Dendritic cell treated with granulocyte-macrophage colony-stimulating factor and Interleukin-4, amounts not matched to agents 40 ng/mL and 50 ng/mL, for 4 days (primary cell): ENCODE measurements around the gene GRK2.
"Not testable (repeated sequence)": the region's sequence is repeated elsewhere in the genome, so short reads cannot be mapped to it uniquely, and the experiment has no call there.

Experiments
- H3K27ac Mint-ChIP-seq: one replicate; pipeline ENCODE4 v1.8.0; 2022; ENCODE audit warnings: mild to moderate bottlenecking, mixed read lengths
- H3K27me3 Mint-ChIP-seq: one replicate; pipeline ENCODE4 v1.8.0; 2022; ENCODE audit warnings: mild to moderate bottlenecking, mixed read lengths
- H3K36me3 Mint-ChIP-seq: one replicate; pipeline ENCODE4 v1.8.0; 2022; ENCODE audit warnings: low read depth, mixed read lengths
- H3K4me1 Mint-ChIP-seq: one replicate; pipeline ENCODE4 v1.8.0; 2022; ENCODE audit warnings: low read depth, mixed read lengths
- H3K4me3 Mint-ChIP-seq: one replicate; pipeline ENCODE4 v1.8.0; 2022; ENCODE audit warnings: mild to moderate bottlenecking, moderate library complexity, mixed read lengths
- H3K9me3 Mint-ChIP-seq: one replicate; pipeline ENCODE4 v1.8.0; 2022; ENCODE audit warnings: mixed read lengths
- intact Hi-C: fragments of 100-400 bp; cut with micrococcal nuclease; formaldehyde crosslinking; loops from one replicate; pipeline ENCODE4 v1.15.0; 2022

GRK2 gene

GRCh38 chr11:67247946-67248550 is 18.2 kb upstream of the GRK2 start:
- H3K9me3 Mint-ChIP-seq, result no peaks in the 10 kb centered on the region
- no peaks in the 10 kb centered on the region for H3K27me3 Mint-ChIP-seq
- peak overlapping the region; percentile 30 for H3K27ac Mint-ChIP-seq
- intact Hi-C loops, result no loop called here
- H3K4me1 Mint-ChIP-seq, result peaks cover 64% of the 10 kb centered on the region
- H3K4me3 Mint-ChIP-seq, result no peak overlapping the region
- peaks cover 98% of the 10 kb centered on the region for H3K36me3 Mint-ChIP-seq

GRCh38 chr11:67248653-67249052 is 17.6 kb upstream of the GRK2 start:
- H3K4me1 Mint-ChIP-seq, result peaks cover 66% of the 10 kb centered on the region

GRCh38 chr11:67250059-67251043 is 15.9 kb upstream of the GRK2 start:
- Mint-ChIP-seq H3K27me3 (no peaks in the 10 kb centered on the region), H3K4me3 (no peak overlapping the region), H3K36me3 (peaks cover 98% of the 10 kb centered on the region), H3K9me3 (no peaks in the 10 kb centered on the region), H3K4me1 (peaks cover 68% of the 10 kb centered on the region), H3K27ac (peak overlapping the region; percentile 30)
- intact Hi-C loops, result no loop called here

More at GRCh38 chr11:67248653-67249052, 17.6 kb upstream of the GRK2 start:
- Mint-ChIP-seq H3K27me3 (no peaks in the 10 kb centered on the region), H3K36me3 (peaks cover 98% of the 10 kb centered on the region), H3K27ac (peak overlapping the region; percentile 30), H3K9me3 (no peaks in the 10 kb centered on the region), H3K4me3 (no peak overlapping the region)
- intact Hi-C loops, result no loop called here

DNA sequence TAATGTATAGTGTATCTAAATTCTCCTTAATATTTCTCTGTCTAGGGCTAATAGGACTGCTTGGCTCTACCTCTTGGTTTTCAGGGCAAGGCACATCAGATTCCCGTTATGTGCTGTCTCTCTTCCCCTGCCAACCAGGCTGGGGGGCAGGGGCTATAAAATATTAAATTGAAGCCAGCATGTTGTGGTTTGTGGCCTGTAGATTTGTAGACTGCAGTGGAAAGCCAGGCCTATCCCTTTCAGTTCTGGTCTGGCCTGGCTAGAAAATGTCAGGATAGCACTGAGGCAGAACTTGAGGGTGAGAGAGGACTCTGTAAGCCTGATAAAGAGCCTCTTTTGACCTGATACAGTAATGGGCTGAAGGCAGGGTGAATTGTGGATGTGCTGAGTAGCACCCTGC is 14.4 kb upstream of the GRK2 start:
- Mint-ChIP-seq H3K4me1 (peaks cover 82% of the 10 kb centered on the region), H3K4me3 (no peak overlapping the region), H3K27ac (peak overlapping the region; percentile 80), H3K36me3 (peaks cover 98% of the 10 kb centered on the region), H3K9me3 (no peaks in the 10 kb centered on the region), H3K27me3 (no peaks in the 10 kb centered on the region)
- intact Hi-C loops, result loop anchor here (1.0 to 2.0 kb wide), 2 partner anchors 11 to 65 kb away; no protein-coding TSS in a partner anchor

DNA sequence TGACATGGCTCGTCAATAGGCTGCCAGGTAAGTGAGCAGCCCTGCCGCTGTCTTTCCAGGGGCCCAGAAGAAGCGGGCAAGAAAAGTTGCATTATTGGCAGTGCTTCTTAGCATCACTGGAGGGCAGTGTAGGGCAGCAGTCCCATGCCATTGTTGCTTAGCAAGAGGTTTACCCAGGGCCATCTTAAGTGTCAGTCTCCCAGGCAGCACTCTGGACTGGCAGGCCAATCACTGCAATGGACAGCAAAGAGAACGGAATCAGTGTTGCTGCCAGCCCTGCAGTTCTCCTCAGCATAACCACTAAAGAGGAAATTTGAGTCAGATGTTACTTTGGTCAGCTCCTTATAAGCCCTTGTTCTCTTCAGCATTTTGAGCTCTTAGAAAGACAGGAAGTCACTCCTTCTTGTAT is 13.4 kb upstream of the GRK2 start:
- no peaks in the 10 kb centered on the region for H3K27me3 Mint-ChIP-seq
- H3K4me3 Mint-ChIP-seq, result no peak overlapping the region
- peak overlapping the region; percentile 80 for H3K27ac Mint-ChIP-seq
- H3K36me3 Mint-ChIP-seq, result peaks cover 98% of the 10 kb centered on the region
- H3K4me1 Mint-ChIP-seq, result peaks cover 87% of the 10 kb centered on the region
- no peaks in the 10 kb centered on the region for H3K9me3 Mint-ChIP-seq
- intact Hi-C loops, result loop anchor here (1.0 to 2.0 kb wide), 2 partner anchors 12 to 64 kb away; no protein-coding TSS in a partner anchor

DNA sequence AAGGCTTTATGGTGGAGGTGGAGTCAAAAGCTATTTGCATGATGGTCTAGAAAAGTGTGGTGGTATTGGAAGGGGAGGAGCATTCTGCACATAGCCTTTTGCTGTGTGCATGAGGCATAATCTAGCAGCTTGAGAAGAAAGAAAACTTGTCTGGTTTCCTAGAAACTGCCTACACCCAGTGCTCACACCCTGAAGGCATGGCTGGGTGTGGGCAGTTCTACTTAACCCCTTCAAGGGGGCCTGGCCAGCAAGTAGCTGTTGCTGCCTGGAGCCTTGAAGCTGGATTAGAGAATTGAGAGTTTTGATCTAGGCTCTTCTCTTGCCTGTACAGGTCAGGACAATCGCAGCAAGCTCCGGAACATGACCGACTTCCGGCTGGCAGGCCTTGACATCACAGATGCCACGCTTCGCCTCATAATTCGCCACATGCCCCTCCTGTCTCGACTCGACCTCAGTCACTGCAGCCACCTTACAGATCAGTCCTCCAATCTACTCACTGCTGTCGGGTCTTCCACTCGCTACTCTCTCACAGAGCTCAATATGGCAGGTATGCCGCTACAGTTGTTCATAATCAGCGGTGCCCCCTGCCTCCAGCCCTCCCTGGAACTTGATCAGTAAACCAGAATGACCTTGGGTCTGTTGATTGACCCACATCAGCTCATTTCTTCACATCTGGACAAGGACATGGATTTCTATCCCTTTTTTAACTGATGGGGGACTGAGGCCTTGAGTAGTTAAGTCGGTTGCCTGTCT is 12.2 kb upstream of the GRK2 start:
- Mint-ChIP-seq H3K4me1 (peaks cover 81% of the 10 kb centered on the region), H3K4me3 (peak overlapping the region; percentile 51), H3K36me3 (peaks cover 98% of the 10 kb centered on the region), H3K9me3 (no peaks in the 10 kb centered on the region), H3K27ac (peak overlapping the region; percentile 80), H3K27me3 (no peaks in the 10 kb centered on the region)
- intact Hi-C loops, result loop anchor here (2.0 kb wide), 1 partner anchor 63 kb away; no protein-coding TSS in a partner anchor

GRCh38 chr11:67254798-67255197 is 11.5 kb upstream of the GRK2 start:
- Mint-ChIP-seq H3K4me3 (no peak overlapping the region), H3K36me3 (peaks cover 90% of the 10 kb centered on the region), H3K27me3 (peaks cover 3% of the 10 kb centered on the region), H3K9me3 (no peaks in the 10 kb centered on the region), H3K4me1 (peaks cover 79% of the 10 kb centered on the region), H3K27ac (peak overlapping the region; percentile 80)
- intact Hi-C loops, result no loop called here

DNA sequence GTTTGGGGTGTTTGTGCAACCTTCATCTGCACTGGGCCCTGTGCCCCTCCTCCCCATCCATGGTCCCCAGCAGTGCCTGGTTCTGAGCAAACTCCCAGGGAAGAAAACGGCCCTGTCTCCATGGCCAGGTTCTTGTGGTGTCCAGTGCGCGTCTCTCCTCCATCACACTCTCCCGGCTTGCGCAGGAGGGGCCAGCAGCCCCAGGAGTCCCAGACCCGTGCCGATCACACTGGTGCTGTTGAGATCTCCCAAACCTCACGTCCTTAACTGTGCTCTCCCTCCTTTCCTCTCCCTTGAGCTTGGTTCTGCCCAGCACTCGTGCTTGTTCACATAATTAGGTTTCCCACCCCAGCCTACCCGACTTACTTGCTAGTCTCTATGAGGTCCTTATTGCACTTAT is 10.9 kb upstream of the GRK2 start:
- Mint-ChIP-seq H3K4me3 (no peak overlapping the region), H3K4me1 (peaks cover 76% of the 10 kb centered on the region), H3K36me3 (peaks cover 84% of the 10 kb centered on the region), H3K9me3 (no peaks in the 10 kb centered on the region), H3K27me3 (peaks cover 8% of the 10 kb centered on the region), H3K27ac (peak overlapping the region; percentile 80)
- intact Hi-C loops, result no loop called here

GRCh38 chr11:67255864-67256263 is 10.4 kb upstream of the GRK2 start:
- Mint-ChIP-seq H3K36me3 (peaks cover 79% of the 10 kb centered on the region), H3K9me3 (no peaks in the 10 kb centered on the region), H3K4me3 (no peak overlapping the region), H3K4me1 (peaks cover 76% of the 10 kb centered on the region), H3K27me3 (peaks cover 12% of the 10 kb centered on the region), H3K27ac (peak overlapping the region; percentile 80)
- intact Hi-C loops, result no loop called here

GRCh38 chr11:67256477-67257135 is 9.7 kb upstream of the GRK2 start:
- intact Hi-C loops, result no loop called here
- peaks cover 14% of the 10 kb centered on the region for H3K27me3 Mint-ChIP-seq
- peaks cover 72% of the 10 kb centered on the region for H3K36me3 Mint-ChIP-seq
- peak overlapping the region; percentile 48 for H3K27ac Mint-ChIP-seq
- no peak overlapping the region for H3K4me3 Mint-ChIP-seq
- peaks cover 79% of the 10 kb centered on the region for H3K4me1 Mint-ChIP-seq
- no peaks in the 10 kb centered on the region for H3K9me3 Mint-ChIP-seq

- no peaks in the 10 kb centered on the region for H3K9me3 Mint-ChIP-seq
- H3K27me3 Mint-ChIP-seq, result peaks cover 17% of the 10 kb centered on the region
- peaks cover 79% of the 10 kb centered on the region for H3K4me1 Mint-ChIP-seq
- H3K36me3 Mint-ChIP-seq, result peaks cover 36% of the 10 kb centered on the region
- intact Hi-C loops, result loop anchor here (10.0 kb wide), 1 partner anchor 124 kb away; no protein-coding TSS in a partner anchor
- no peak overlapping the region for H3K4me3 Mint-ChIP-seq
- no peak overlapping the region for H3K27ac Mint-ChIP-seq
Observed at GRCh38 chr11:67260406-67260805, 5.9 kb upstream of the GRK2 start.

DNA sequence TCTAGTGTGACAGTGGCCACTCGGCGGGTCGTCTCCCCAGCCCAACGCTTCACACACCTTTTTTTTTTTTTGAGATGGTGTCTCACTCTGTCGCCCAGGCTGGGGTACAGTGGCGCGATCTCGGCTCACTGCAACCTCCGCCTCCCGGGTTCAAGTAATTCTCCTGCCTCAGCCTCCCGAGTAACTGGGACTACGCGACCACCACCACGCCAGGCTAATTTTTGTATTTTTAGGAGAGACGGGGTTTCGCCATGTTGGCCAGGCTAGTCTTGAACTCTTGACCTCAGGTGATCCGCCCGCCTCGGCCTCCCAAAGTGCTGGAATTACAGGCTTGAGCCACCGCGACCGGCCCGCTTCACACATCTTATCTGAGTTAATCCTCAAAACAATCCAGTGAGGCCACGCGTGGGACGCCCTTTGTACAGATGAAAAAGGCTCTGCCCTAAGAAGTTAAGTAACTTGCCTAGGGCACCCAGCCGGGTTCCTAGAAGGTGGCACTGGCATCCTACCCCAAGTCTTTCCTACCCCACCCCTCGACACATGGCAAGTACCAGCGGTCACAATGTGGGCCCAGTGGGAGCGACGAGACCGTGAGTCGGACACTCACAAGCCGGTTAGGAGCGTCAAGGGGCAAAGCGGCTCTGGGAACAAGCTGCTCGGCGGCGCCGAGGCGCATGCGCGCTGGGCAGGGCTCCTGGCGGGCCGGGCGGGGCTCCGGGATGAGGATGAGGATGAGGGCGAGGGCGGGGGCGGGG is 5.2 kb upstream of the GRK2 start:
- H3K27ac Mint-ChIP-seq, H3K9me3 Mint-ChIP-seq: not testable (repeated sequence)
- Mint-ChIP-seq H3K36me3 (peaks cover 30% of the 10 kb centered on the region), H3K4me3 (peak overlapping the region; percentile 44), H3K27me3 (peaks cover 17% of the 10 kb centered on the region), H3K4me1 (peaks cover 78% of the 10 kb centered on the region)
- intact Hi-C loops, result loop anchor here (10.0 kb wide), 1 partner anchor 124 kb away; no protein-coding TSS in a partner anchor

DNA sequence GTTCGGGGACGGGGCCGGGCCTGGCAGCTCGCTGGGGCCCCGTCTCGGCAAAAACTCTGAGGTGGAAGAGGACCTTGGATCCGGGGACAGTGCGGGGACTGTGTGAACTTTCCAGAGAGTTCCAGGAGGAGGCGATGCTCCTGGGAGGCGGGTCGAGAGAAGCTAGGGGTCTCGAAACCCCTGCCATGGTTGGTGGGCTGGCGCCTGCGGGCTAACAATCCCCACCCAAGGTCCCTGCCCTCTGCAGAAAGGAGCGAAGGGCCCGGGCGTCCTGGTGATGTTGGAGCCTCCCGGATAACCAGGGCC is 4.7 kb upstream of the GRK2 start:
- Mint-ChIP-seq H3K27ac (peak overlapping the region; percentile 91), H3K9me3 (no peaks in the 10 kb centered on the region), H3K36me3 (peaks cover 24% of the 10 kb centered on the region), H3K27me3 (peaks cover 17% of the 10 kb centered on the region), H3K4me3 (peak overlapping the region; percentile 44), H3K4me1 (peaks cover 75% of the 10 kb centered on the region)
- intact Hi-C loops, result loop anchor here (10.0 kb wide), 1 partner anchor 123 kb away; no protein-coding TSS in a partner anchor
